Stimulated activated CD4-positive, alpha-beta T cell treated with anti-CD3 and anti-CD28 coated beads, Interleukin-15, amount 100 ng/mL, for 48 hours (primary cell): ENCODE results near the gene SF3A2.

Source experiments
- DNase-seq, 2 donors: peaks; one replicate each; pipeline ENCODE4 v3.0.0-alpha.2; 2020; ENCODE audit warnings: low read depth in 2 of 2

Gene SF3A2

GRCh38 chr19:2291185-2291751 is 54.6 kb downstream of the SF3A2 start:
- no peak for DNase-seq

GRCh38 chr19:2294687-2295335 is 58.2 kb downstream of the SF3A2 start:
- no peak for DNase-seq

GRCh38 chr19:2296141-2296540 is 59.5 kb downstream of the SF3A2 start:
- no peak for DNase-seq
